ENCODE data around the gene SMC3. TPM values are rescaled to one million over a fixed set of nuclear protein-coding genes. Genes with fewer than 3 reads are reported as not detected.

SMC3 gene
- total and polyA plus RNA-seq, 4 donors = 7.2 to 26.4 (median 18.1) TPM

- Histone ChIP-seq H3K4me3 (ENCODE audit: low read depth in 1 of 3, low read length in 3 of 3) (no peak overlapping the region), H3K27ac (ENCODE audit: low read depth in 1 of 2, low read length in 2 of 2) (no peak overlapping the region), H3K27me3 (ENCODE audit: control insufficient read depth in 4 of 4, insufficient read depth in 4 of 4, low read length in 3 of 4) (no peaks in the 10 kb centered on the region), H3K9me3 (ENCODE audit: control insufficient read depth in 4 of 4, low read length in 3 of 4) (no peaks in the 10 kb centered on the region), H3K9ac (ENCODE audit: low read depth in 1 of 2, low read length in 2 of 2) (no peak overlapping the region), H3K36me3 (ENCODE audit: control insufficient read depth in 4 of 4, insufficient read depth in 3 of 4, low read depth in 1 of 4, low read length in 3 of 4) (no peaks in the 10 kb centered on the region), H3K4me1 (ENCODE audit: control insufficient read depth in 4 of 4, insufficient read depth in 4 of 4, low read length in 3 of 4) (no peaks in the 10 kb centered on the region)
- WGBS = 90% methylated on average over 3 of the region's 3 CpGs
- no peak for TF ChIP-seq RXRA (IDR thresholded peaks at IDR 0.05)
- no peak for DNase-seq (ENCODE audit: low spot score)
Observed at GRCh38 chr10:110561292-110561691, 6.2 kb upstream of the SMC3 start.

GRCh38 chr10:110562348-110562747, 5.1 kb upstream of the SMC3 start:
- TF ChIP-seq TAF1 (conservative IDR thresholded peaks at IDR 0.05) (no peak), REST (IDR thresholded peaks at IDR 0.05) (no peak), GABPA (IDR thresholded peaks at IDR 0.05 in 1 of 2, conservative IDR thresholded peaks at IDR 0.05 in 1 of 2) (no peak), SP1 (IDR thresholded peaks at IDR 0.05) (no peak), JUND (IDR thresholded peaks at IDR 0.05) (no peak), MAX (IDR thresholded peaks at IDR 0.05) (no peak), NR2F2 (IDR thresholded peaks at IDR 0.05) (no peak), RXRA (IDR thresholded peaks at IDR 0.05) (no peak), HNF4G (IDR thresholded peaks at IDR 0.05) (no peak), ATF3 (IDR thresholded peaks at IDR 0.05) (no peak), FOXA1 (IDR thresholded peaks at IDR 0.05) (no peak), CTCF (IDR thresholded peaks at IDR 0.05; ENCODE audit: low read depth, low read length, missing input control) (no peak)
- no peak overlapping the region for H3K4me3 ChIP-seq (ENCODE audit: low read depth in 1 of 3, low read length in 3 of 3)
- H3K4me1 ChIP-seq (ENCODE audit: control insufficient read depth in 4 of 4, insufficient read depth in 4 of 4, low read length in 3 of 4) = peaks cover 0 to 6% (median 2%) of the 10 kb centered on the region in 4 donors
- H3K27ac ChIP-seq (ENCODE audit: low read depth in 1 of 2, low read length in 2 of 2) = no peak overlapping the region
- no peak overlapping the region for H3K9ac ChIP-seq (ENCODE audit: low read depth in 1 of 2, low read length in 2 of 2)
- H3K36me3 ChIP-seq (ENCODE audit: control insufficient read depth in 4 of 4, insufficient read depth in 3 of 4, low read depth in 1 of 4, low read length in 3 of 4) = no peaks in the 10 kb centered on the region
- no peak for DNase-seq (ENCODE audit: low spot score)
- 93% methylated on average over 4 of the region's 4 CpGs for WGBS
- no peaks in the 10 kb centered on the region for H3K27me3 ChIP-seq (ENCODE audit: control insufficient read depth in 4 of 4, insufficient read depth in 4 of 4, low read length in 3 of 4)
- no peaks in the 10 kb centered on the region for H3K9me3 ChIP-seq (ENCODE audit: control insufficient read depth in 4 of 4, low read length in 3 of 4)

- Histone ChIP-seq H3K27ac (ENCODE audit: low read depth in 1 of 2, low read length in 2 of 2) (no peak overlapping the region), H3K9me3 (ENCODE audit: control insufficient read depth in 4 of 4, low read length in 3 of 4) (no peaks in the 10 kb centered on the region), H3K27me3 (ENCODE audit: control insufficient read depth in 4 of 4, insufficient read depth in 4 of 4, low read length in 3 of 4) (no peaks in the 10 kb centered on the region), H3K4me1 (ENCODE audit: control insufficient read depth in 4 of 4, insufficient read depth in 4 of 4, low read length in 3 of 4) (peaks cover 0 to 6% (median 2%) of the 10 kb centered on the region in 4 donors), H3K9ac (ENCODE audit: low read depth in 1 of 2, low read length in 2 of 2) (no peak overlapping the region), H3K4me3 (ENCODE audit: low read depth in 1 of 3, low read length in 3 of 3) (no peak overlapping the region), H3K36me3 (ENCODE audit: control insufficient read depth in 4 of 4, insufficient read depth in 3 of 4, low read depth in 1 of 4, low read length in 3 of 4) (no peaks in the 10 kb centered on the region)
- DNase-seq (ENCODE audit: low spot score) = no peak
- 96% methylated on average over 8 of the region's 8 CpGs for WGBS
- no peak for TF ChIP-seq HNF4G (IDR thresholded peaks at IDR 0.05)
- no peak for TF ChIP-seq MAX (IDR thresholded peaks at IDR 0.05)
Observed at GRCh38 chr10:110563132-110563531, 4.4 kb upstream of the SMC3 start.
